Suprapubic skin (tissue), 3 donors: ENCODE results near the gene RIN1.

ENCODE experiments used
- CTCF ChIP-seq, 2 donors: fragments of 200-600 bp in 1 of 2; fragments of 450-650 bp in 1 of 2; sonication (generic) in 1 of 2; IDR thresholded peaks; one replicate each; pipeline ENCODE4 v1.5.1; 2016 to 2019; ENCODE audit warnings: antibody characterized with exemption in 2 of 2, mild to moderate bottlenecking in 1 of 2, moderate library complexity in 1 of 2
- EP300 ChIP-seq: sonication (generic); formaldehyde crosslinking; IDR thresholded peaks from one replicate; pipeline ENCODE4 v1.6.1; 2017; ENCODE audit warnings: antibody characterized with exemption

- TF ChIP-seq EP300 (no peak), CTCF (IDR thresholded peaks at IDR 0.05) (no peak)
These were observed 22.7 kb downstream of the RIN1 start for GRCh38 chr11:66313321-66314185.
